ENCODE measurements around the gene CD40. TPM values are rescaled to one million over a fixed set of nuclear protein-coding genes. Genes with fewer than 3 reads are reported as not detected.
A peak's percentile ranks its signal among the peaks of the same experiment; 100 is the strongest.

CD40 gene
- total and polyA plus RNA-seq, 2 donors, result 3.1 to 21.3 TPM

GRCh38 chr20:46104262-46104661, 13.9 kb upstream of the CD40 start:
- 77% methylated on average over 3 of the region's 3 CpGs for WGBS
- DNase-seq (ENCODE audit: extremely low spot score), result no peak
- no peaks in the 10 kb centered on the region for H3K36me3 ChIP-seq (ENCODE audit: insufficient read depth)
- H3K4me3 ChIP-seq (ENCODE audit: low read depth, low read length), result no peak overlapping the region
- no peak overlapping the region for H3K27ac ChIP-seq (ENCODE audit: low read depth)
- no peaks in the 10 kb centered on the region for H3K4me1 ChIP-seq (ENCODE audit: insufficient read depth)

GRCh38 chr20:46107061-46107460, 11.1 kb upstream of the CD40 start:
- H3K4me3 ChIP-seq (ENCODE audit: low read depth, low read length), result no peak overlapping the region
- H3K36me3 ChIP-seq (ENCODE audit: insufficient read depth), result no peaks in the 10 kb centered on the region
- DNase-seq (ENCODE audit: extremely low spot score), result no peak
- no peak overlapping the region for H3K27ac ChIP-seq (ENCODE audit: low read depth)
- 66% methylated on average over 6 of the region's 6 CpGs for WGBS
- no peaks in the 10 kb centered on the region for H3K4me1 ChIP-seq (ENCODE audit: insufficient read depth)

- 84% methylated on average over 5 of the region's 5 CpGs for WGBS
- DNase-seq (ENCODE audit: extremely low spot score), result no peak
- H3K4me3 ChIP-seq (ENCODE audit: low read depth, low read length), result no peak overlapping the region
- no peaks in the 10 kb centered on the region for H3K4me1 ChIP-seq (ENCODE audit: insufficient read depth)
- no peaks in the 10 kb centered on the region for H3K36me3 ChIP-seq (ENCODE audit: insufficient read depth)
- no peak overlapping the region for H3K27ac ChIP-seq (ENCODE audit: low read depth)
Observed at GRCh38 chr20:46108435-46108841, 9.7 kb upstream of the CD40 start.

GRCh38 chr20:46108976-46109375, 9.1 kb upstream of the CD40 start:
- Histone ChIP-seq H3K27ac (ENCODE audit: low read depth) (no peak overlapping the region), H3K4me3 (ENCODE audit: low read depth, low read length) (no peak overlapping the region), H3K36me3 (ENCODE audit: insufficient read depth) (no peaks in the 10 kb centered on the region), H3K4me1 (ENCODE audit: insufficient read depth) (no peaks in the 10 kb centered on the region)
- 84% methylated on average over 14 of the region's 14 CpGs for WGBS
- no peak for DNase-seq (ENCODE audit: extremely low spot score)

- DNase-seq (ENCODE audit: extremely low spot score), result no peak
- Histone ChIP-seq H3K36me3 (ENCODE audit: insufficient read depth) (no peaks in the 10 kb centered on the region), H3K4me3 (ENCODE audit: low read depth, low read length) (no peak overlapping the region), H3K27ac (ENCODE audit: low read depth) (no peak overlapping the region), H3K4me1 (ENCODE audit: insufficient read depth) (no peaks in the 10 kb centered on the region)
- WGBS, result 48% methylated on average over 5 of the region's 5 CpGs
Observed at GRCh38 chr20:46111028-46111835, 6.9 kb upstream of the CD40 start.

- DNase-seq (ENCODE audit: extremely low spot score), result no peak
- Histone ChIP-seq H3K4me3 (ENCODE audit: low read depth, low read length) (no peak overlapping the region), H3K4me1 (ENCODE audit: insufficient read depth) (no peaks in the 10 kb centered on the region), H3K27ac (ENCODE audit: low read depth) (no peak overlapping the region), H3K36me3 (ENCODE audit: insufficient read depth) (no peaks in the 10 kb centered on the region)
Observed at GRCh38 chr20:46111836-46112212, 6.3 kb upstream of the CD40 start.

GRCh38 chr20:46112430-46113112, 5.5 kb upstream of the CD40 start:
- no peaks in the 10 kb centered on the region for H3K4me1 ChIP-seq (ENCODE audit: insufficient read depth)
- 52% methylated on average over 10 of the region's 10 CpGs for WGBS
- DNase-seq (ENCODE audit: extremely low spot score), result no peak
- no peak overlapping the region for H3K27ac ChIP-seq (ENCODE audit: low read depth)
- H3K4me3 ChIP-seq (ENCODE audit: low read depth, low read length), result no peak overlapping the region
- H3K36me3 ChIP-seq (ENCODE audit: insufficient read depth), result no peaks in the 10 kb centered on the region

GRCh38 chr20:46113113-46113470, 5.0 kb upstream of the CD40 start:
- H3K36me3 ChIP-seq (ENCODE audit: insufficient read depth), result no peaks in the 10 kb centered on the region
- no peak for DNase-seq (ENCODE audit: extremely low spot score)
- 71% methylated on average over 3 of the region's 3 CpGs for WGBS
- no peak overlapping the region for H3K27ac ChIP-seq (ENCODE audit: low read depth)
- no peak overlapping the region for H3K4me3 ChIP-seq (ENCODE audit: low read depth, low read length)
- H3K4me1 ChIP-seq (ENCODE audit: insufficient read depth), result no peaks in the 10 kb centered on the region

GRCh38 chr20:46114449-46114848, 3.7 kb upstream of the CD40 start:
- Histone ChIP-seq H3K36me3 (ENCODE audit: insufficient read depth) (no peaks in the 10 kb centered on the region), H3K4me3 (ENCODE audit: low read depth, low read length) (no peak overlapping the region), H3K27ac (ENCODE audit: low read depth) (no peak overlapping the region), H3K4me1 (ENCODE audit: insufficient read depth) (no peaks in the 10 kb centered on the region)
- DNase-seq (ENCODE audit: extremely low spot score), result no peak
- WGBS, result 64% methylated on average over 2 of the region's 2 CpGs

GRCh38 chr20:46118481-46119020, 437 bp downstream of the CD40 start:
- no peak for DNase-seq (ENCODE audit: extremely low spot score)
- WGBS, result 23% methylated on average over 15 of the region's 15 CpGs
- H3K36me3 ChIP-seq (ENCODE audit: insufficient read depth), result no peaks in the 10 kb centered on the region
- H3K4me1 ChIP-seq (ENCODE audit: insufficient read depth), result peaks cover 2% of the 10 kb centered on the region
- H3K27ac ChIP-seq (ENCODE audit: low read depth), result peak overlapping the region; percentile 53
- peak overlapping the region; percentile 50 for H3K4me3 ChIP-seq (ENCODE audit: low read depth, low read length)

GRCh38 chr20:46119028-46119546, 973 bp downstream of the CD40 start:
- Histone ChIP-seq H3K4me3 (ENCODE audit: low read depth, low read length) (peak overlapping the region; percentile 50), H3K27ac (ENCODE audit: low read depth) (no peak overlapping the region), H3K36me3 (ENCODE audit: insufficient read depth) (no peaks in the 10 kb centered on the region), H3K4me1 (ENCODE audit: insufficient read depth) (peaks cover 2% of the 10 kb centered on the region)
- no peak for DNase-seq (ENCODE audit: extremely low spot score)
- WGBS, result 57% methylated on average over 2 of the region's 2 CpGs

GRCh38 chr20:46119547-46119946, 1.4 kb downstream of the CD40 start:
- H3K36me3 ChIP-seq (ENCODE audit: insufficient read depth), result no peaks in the 10 kb centered on the region
- no peak overlapping the region for H3K4me3 ChIP-seq (ENCODE audit: low read depth, low read length)
- no peak overlapping the region for H3K27ac ChIP-seq (ENCODE audit: low read depth)
- WGBS, result 84% methylated on average over 2 of the region's 2 CpGs
- no peak for DNase-seq (ENCODE audit: extremely low spot score)
- H3K4me1 ChIP-seq (ENCODE audit: insufficient read depth), result peaks cover 2% of the 10 kb centered on the region

- WGBS, result 92% methylated on average over 2 of the region's 2 CpGs
- no peaks in the 10 kb centered on the region for H3K36me3 ChIP-seq (ENCODE audit: insufficient read depth)
- H3K4me1 ChIP-seq (ENCODE audit: insufficient read depth), result peaks cover 2% of the 10 kb centered on the region
Observed at GRCh38 chr20:46120136-46120535, 2.0 kb downstream of the CD40 start.

More at GRCh38 chr20:46120136-46120535, 2.0 kb downstream of the CD40 start:
- no peak for DNase-seq (ENCODE audit: extremely low spot score)
- no peak overlapping the region for H3K4me3 ChIP-seq (ENCODE audit: low read depth, low read length)
- H3K27ac ChIP-seq (ENCODE audit: low read depth), result no peak overlapping the region

All from urinary bladder (tissue), 4 donors.